ENCODE data around the gene GSG1.
A peak's percentile ranks its signal among the peaks of the same experiment; 100 is the strongest.

Gene GSG1

DNA sequence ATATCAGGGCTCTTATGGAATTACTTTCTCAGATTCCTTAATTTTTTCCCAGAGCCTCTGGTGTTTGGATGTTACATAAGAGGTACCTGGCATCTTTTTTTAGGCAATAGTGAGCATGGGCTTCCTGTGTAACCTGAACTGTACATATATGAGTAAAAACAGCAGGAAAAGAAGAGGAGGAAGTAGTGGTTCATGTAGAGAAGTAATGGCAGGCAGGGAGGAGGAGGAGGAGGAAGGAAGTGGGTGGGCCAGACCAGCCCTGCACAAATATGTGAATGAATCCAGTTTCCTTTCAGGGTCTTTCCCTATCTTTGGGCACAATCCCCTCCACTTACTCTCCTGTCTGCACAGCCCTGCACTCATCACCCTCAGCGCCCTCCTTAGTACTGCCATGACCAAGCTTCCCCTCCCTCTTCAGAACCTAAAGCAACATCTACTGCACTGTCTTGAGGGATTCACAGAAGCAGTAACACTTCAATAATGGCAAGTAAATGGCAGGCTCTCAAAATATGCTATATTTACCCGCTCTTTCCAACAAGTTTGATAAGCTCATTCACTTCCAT lies 40.9 kb upstream of the GSG1 start:
- TF ChIP-seq TAF1 (IDR thresholded peaks at IDR 0.05; ENCODE audit: low read depth) (no peak), TEAD4 (IDR thresholded peaks at IDR 0.05) (no peak), CEBPB (IDR thresholded peaks at IDR 0.05) (no peak), FOXM1 (IDR thresholded peaks at IDR 0.05; ENCODE audit: borderline replicate concordance, low read depth) (no peak), EGR1 (IDR thresholded peaks at IDR 0.05) (no peak), RAD21 (IDR thresholded peaks at IDR 0.05; ENCODE audit: low read depth) (no peak)

GRCh38 chr12:13142747-13143146 lies 39.3 kb upstream of the GSG1 start:
- no peak for TF ChIP-seq CEBPB (IDR thresholded peaks at IDR 0.05)
- no peak for TF ChIP-seq RAD21 (IDR thresholded peaks at IDR 0.05; ENCODE audit: low read depth)
- TF ChIP-seq TEAD4 (IDR thresholded peaks at IDR 0.05) = no peak
- no peak for TF ChIP-seq TCF12 (IDR thresholded peaks at IDR 0.05; ENCODE audit: low read depth)
- TF ChIP-seq EGR1 (IDR thresholded peaks at IDR 0.05) = no peak
- TF ChIP-seq, protein P1, sequence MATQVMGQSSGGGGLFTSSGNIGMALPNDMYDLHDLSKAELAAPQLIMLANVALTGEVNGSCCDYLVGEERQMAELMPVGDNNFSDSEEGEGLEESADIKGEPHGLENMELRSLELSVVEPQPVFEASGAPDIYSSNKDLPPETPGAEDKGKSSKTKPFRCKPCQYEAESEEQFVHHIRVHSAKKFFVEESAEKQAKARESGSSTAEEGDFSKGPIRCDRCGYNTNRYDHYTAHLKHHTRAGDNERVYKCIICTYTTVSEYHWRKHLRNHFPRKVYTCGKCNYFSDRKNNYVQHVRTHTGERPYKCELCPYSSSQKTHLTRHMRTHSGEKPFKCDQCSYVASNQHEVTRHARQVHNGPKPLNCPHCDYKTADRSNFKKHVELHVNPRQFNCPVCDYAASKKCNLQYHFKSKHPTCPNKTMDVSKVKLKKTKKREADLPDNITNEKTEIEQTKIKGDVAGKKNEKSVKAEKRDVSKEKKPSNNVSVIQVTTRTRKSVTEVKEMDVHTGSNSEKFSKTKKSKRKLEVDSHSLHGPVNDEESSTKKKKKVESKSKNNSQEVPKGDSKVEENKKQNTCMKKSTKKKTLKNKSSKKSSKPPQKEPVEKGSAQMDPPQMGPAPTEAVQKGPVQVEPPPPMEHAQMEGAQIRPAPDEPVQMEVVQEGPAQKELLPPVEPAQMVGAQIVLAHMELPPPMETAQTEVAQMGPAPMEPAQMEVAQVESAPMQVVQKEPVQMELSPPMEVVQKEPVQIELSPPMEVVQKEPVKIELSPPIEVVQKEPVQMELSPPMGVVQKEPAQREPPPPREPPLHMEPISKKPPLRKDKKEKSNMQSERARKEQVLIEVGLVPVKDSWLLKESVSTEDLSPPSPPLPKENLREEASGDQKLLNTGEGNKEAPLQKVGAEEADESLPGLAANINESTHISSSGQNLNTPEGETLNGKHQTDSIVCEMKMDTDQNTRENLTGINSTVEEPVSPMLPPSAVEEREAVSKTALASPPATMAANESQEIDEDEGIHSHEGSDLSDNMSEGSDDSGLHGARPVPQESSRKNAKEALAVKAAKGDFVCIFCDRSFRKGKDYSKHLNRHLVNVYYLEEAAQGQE (IDR thresholded peaks at IDR 0.05; ENCODE audit: low read depth) = no peak
- TF ChIP-seq NFIC (IDR thresholded peaks at IDR 0.05) = no peak
- no peak for TF ChIP-seq MAX (IDR thresholded peaks at IDR 0.05)
- no peak for TF ChIP-seq EP300 (IDR thresholded peaks at IDR 0.05; ENCODE audit: borderline replicate concordance)
- TF ChIP-seq FOXM1 (IDR thresholded peaks at IDR 0.05; ENCODE audit: borderline replicate concordance, low read depth) = no peak
- no peak for TF ChIP-seq ZBTB7A (IDR thresholded peaks at IDR 0.05; ENCODE audit: low read depth)
- no peak for TF ChIP-seq YY1 (IDR thresholded peaks at IDR 0.05; ENCODE audit: low read depth)
- no peak for TF ChIP-seq TAF1 (IDR thresholded peaks at IDR 0.05; ENCODE audit: low read depth)
- no peak for TF ChIP-seq CREB1 (IDR thresholded peaks at IDR 0.05; ENCODE audit: low read depth)
- TF ChIP-seq, protein P2, sequence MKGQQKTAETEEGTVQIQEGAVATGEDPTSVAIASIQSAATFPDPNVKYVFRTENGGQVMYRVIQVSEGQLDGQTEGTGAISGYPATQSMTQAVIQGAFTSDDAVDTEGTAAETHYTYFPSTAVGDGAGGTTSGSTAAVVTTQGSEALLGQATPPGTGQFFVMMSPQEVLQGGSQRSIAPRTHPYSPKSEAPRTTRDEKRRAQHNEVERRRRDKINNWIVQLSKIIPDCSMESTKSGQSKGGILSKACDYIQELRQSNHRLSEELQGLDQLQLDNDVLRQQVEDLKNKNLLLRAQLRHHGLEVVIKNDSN (IDR thresholded peaks at IDR 0.05) = no peak

GRCh38 chr12:13141686-13142085 lies 38.2 kb upstream of the GSG1 start:
- no peak for TF ChIP-seq TAF1 (IDR thresholded peaks at IDR 0.05; ENCODE audit: low read depth)
- no peak for TF ChIP-seq EGR1 (IDR thresholded peaks at IDR 0.05)
- TF ChIP-seq ZBTB7A (IDR thresholded peaks at IDR 0.05; ENCODE audit: low read depth) = no peak
- TF ChIP-seq CEBPB (IDR thresholded peaks at IDR 0.05) = no peak
- TF ChIP-seq EP300 (IDR thresholded peaks at IDR 0.05; ENCODE audit: borderline replicate concordance) = no peak
- TF ChIP-seq MAX (IDR thresholded peaks at IDR 0.05) = no peak
- no peak for TF ChIP-seq YY1 (IDR thresholded peaks at IDR 0.05; ENCODE audit: low read depth)
- no peak for TF ChIP-seq TCF12 (IDR thresholded peaks at IDR 0.05; ENCODE audit: low read depth)
- TF ChIP-seq RAD21 (IDR thresholded peaks at IDR 0.05; ENCODE audit: low read depth) = no peak

GRCh38 chr12:13135371-13136178 lies 32.1 kb upstream of the GSG1 start:
- TF ChIP-seq MAX (IDR thresholded peaks at IDR 0.05) (peak; percentile 82), CREB1 (IDR thresholded peaks at IDR 0.05; ENCODE audit: low read depth) (no peak), TCF12 (IDR thresholded peaks at IDR 0.05; ENCODE audit: low read depth) (peak; percentile 98), CEBPB (IDR thresholded peaks at IDR 0.05) (peak; percentile 70), EGR1 (IDR thresholded peaks at IDR 0.05) (peak; percentile 78), ZBTB7A (IDR thresholded peaks at IDR 0.05; ENCODE audit: low read depth) (no peak), NFIC (IDR thresholded peaks at IDR 0.05) (peak; percentile 95), RAD21 (IDR thresholded peaks at IDR 0.05; ENCODE audit: low read depth) (peak; percentile 80), TAF1 (IDR thresholded peaks at IDR 0.05; ENCODE audit: low read depth) (no peak), TEAD4 (IDR thresholded peaks at IDR 0.05) (peak; percentile 99), FOXM1 (IDR thresholded peaks at IDR 0.05; ENCODE audit: borderline replicate concordance, low read depth) (peak; percentile 97), EP300 (IDR thresholded peaks at IDR 0.05; ENCODE audit: borderline replicate concordance) (peak; percentile 96), YY1 (IDR thresholded peaks at IDR 0.05; ENCODE audit: low read depth) (peak; percentile 74; the same call in 1 of the 2 replicates)
- TF ChIP-seq, protein P1 (IDR thresholded peaks at IDR 0.05; ENCODE audit: low read depth) = no peak
- TF ChIP-seq, protein P2 (IDR thresholded peaks at IDR 0.05) = no peak; the same call in 1 of the 2 replicates

DNA sequence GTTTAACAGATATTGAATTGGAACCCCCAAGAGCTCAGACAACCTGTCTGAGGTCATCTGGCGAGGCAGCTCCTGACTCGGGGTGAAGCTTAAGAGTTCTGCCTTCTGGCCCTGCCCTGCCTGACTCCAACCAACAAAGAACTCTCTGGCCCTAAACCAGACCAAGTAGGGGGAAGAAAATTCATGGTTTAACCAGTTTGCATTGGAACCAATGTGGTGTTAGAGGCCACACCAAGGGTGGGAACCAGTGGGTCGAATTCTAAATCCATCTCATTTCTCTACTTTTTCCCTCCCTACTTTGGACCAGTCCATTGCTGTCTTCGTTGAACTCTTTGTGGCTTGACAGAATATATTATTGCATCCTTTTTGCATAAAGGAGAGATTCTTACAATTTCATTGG lies 30.4 kb upstream of the GSG1 start:
- no peak for TF ChIP-seq MAX (IDR thresholded peaks at IDR 0.05)
